HL-60 (cell line): ENCODE results near the gene PPP6R3.

Source experiments
- POLR2AphosphoS5 ChIP-seq: IDR thresholded peaks from 2 replicates; pipeline ENCODE4 v1.6.1; 2012; ENCODE audit warnings: low read depth
- SPI1 ChIP-seq: IDR thresholded peaks from 2 replicates; pipeline ENCODE4 v1.6.1; 2012; ENCODE audit warnings: low read depth, mild to moderate bottlenecking, borderline replicate concordance
- TF ChIP-seq, protein P1 (sequence below): IDR thresholded peaks from one replicate; pipeline ENCODE4 v1.5.1; 2011; ENCODE audit warnings: low read length, control low read depth, inconsistent platforms; ENCODE audit not compliant: insufficient read depth

- TF ChIP-seq, protein P1, sequence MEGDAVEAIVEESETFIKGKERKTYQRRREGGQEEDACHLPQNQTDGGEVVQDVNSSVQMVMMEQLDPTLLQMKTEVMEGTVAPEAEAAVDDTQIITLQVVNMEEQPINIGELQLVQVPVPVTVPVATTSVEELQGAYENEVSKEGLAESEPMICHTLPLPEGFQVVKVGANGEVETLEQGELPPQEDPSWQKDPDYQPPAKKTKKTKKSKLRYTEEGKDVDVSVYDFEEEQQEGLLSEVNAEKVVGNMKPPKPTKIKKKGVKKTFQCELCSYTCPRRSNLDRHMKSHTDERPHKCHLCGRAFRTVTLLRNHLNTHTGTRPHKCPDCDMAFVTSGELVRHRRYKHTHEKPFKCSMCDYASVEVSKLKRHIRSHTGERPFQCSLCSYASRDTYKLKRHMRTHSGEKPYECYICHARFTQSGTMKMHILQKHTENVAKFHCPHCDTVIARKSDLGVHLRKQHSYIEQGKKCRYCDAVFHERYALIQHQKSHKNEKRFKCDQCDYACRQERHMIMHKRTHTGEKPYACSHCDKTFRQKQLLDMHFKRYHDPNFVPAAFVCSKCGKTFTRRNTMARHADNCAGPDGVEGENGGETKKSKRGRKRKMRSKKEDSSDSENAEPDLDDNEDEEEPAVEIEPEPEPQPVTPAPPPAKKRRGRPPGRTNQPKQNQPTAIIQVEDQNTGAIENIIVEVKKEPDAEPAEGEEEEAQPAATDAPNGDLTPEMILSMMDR: no peak
- TF ChIP-seq POLR2AphosphoS5: no peak
- TF ChIP-seq SPI1: no peak
These were observed 86.0 kb downstream of the PPP6R3 start for GRCh38 chr11:68546555-68546954.
